Activated naive CD4-positive, alpha-beta T cell treated with anti-CD3 and anti-CD28 coated beads for 36 hours (primary cell): ENCODE measurements around the gene PSAP. TPM values are rescaled to one million over a fixed set of nuclear protein-coding genes. Genes with fewer than 3 reads are reported as not detected.
A peak's percentile ranks its signal among the peaks of the same experiment; 100 is the strongest.

Experiments
- CTCF ChIA-PET: fragments of 350-600 bp; sonication (Branson Sonifier 250); formaldehyde crosslinking; loops from one replicate; lab custom pipeline; 2021; ENCODE audit warnings: antibody characterized with exemption; lab: Charles Lee
- DNase-seq: peaks from one replicate; pipeline ENCODE4 v3.0.0-alpha.2; 2020
- H3K27ac Mint-ChIP-seq: one replicate; pipeline ENCODE4 v1.8.0; 2021; ENCODE audit warnings: mild to moderate bottlenecking, mixed read lengths
- H3K27me3 Mint-ChIP-seq: one replicate; pipeline ENCODE4 v1.8.0; 2021; ENCODE audit warnings: low read depth, mixed read lengths
- H3K36me3 Mint-ChIP-seq: one replicate; pipeline ENCODE4 v1.8.0; 2021; ENCODE audit warnings: low read depth, mixed read lengths
- H3K4me1 Mint-ChIP-seq: one replicate; pipeline ENCODE4 v1.8.0; 2021; ENCODE audit warnings: low read depth, mixed read lengths
- H3K4me3 Mint-ChIP-seq: one replicate; pipeline ENCODE4 v1.8.0; 2021; ENCODE audit warnings: mild to moderate bottlenecking, moderate library complexity, mixed read lengths
- H3K9me3 Mint-ChIP-seq: one replicate; pipeline ENCODE4 v1.8.0; 2021; ENCODE audit warnings: mixed read lengths
- intact Hi-C: fragments of 100-400 bp; cut with micrococcal nuclease; formaldehyde crosslinking; loops from one replicate; pipeline ENCODE4 v1.15.1; 2023
- total RNA-seq, 2 experiments: library from RNA; stranded (reverse); gene quantifications; one replicate each; pipeline ENCODE4 v1.2.3, GENCODE V29; 2021

PSAP gene
- total RNA-seq, 2 experiments from 2014 or later = 129 to 133 TPM

DNA sequence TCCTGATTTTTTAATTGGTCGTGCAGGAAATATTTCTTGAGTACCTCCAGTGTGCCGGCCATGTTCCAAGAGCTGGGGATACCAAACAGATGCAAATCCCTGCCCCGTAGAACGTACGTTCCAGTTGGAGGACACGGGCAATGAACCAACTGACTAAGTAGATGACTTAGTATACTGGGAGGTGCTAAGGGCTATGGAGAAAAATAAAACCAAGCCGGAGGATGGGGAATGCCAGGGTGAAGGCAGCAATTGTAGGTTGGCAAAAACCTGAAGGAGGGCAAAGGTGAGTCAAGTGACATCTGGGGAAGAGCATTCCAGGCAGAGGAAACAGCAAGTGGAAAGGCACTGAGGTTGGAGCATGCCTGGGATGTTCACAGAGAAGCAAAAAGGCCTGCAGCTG, 70.9 kb downstream of the PSAP start:
- no peak overlapping the region for H3K27ac Mint-ChIP-seq

DNA sequence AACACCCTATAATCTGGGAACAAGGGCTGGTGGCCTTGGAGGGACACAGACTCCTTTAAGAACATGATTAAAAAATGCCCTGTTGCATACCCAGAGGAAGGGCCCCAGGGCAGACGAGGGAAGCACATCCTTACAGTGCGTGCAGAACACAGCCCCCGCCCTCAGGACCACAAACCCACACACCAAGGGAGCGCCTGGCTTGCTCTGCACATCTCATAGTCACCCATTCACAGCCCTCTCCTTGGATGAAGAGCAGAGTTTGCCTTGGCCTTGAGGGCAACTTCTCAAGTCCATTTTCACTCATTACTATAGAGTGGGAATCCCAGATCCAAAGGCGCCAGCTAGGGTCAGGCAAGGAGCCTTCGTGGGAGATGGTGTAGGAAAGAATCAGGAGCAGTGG, 71.4 kb downstream of the PSAP start:
- no peaks in the 10 kb centered on the region for H3K27me3 Mint-ChIP-seq
- DNase-seq = no peak
- peaks cover 5% of the 10 kb centered on the region for H3K9me3 Mint-ChIP-seq
- CTCF ChIA-PET = interaction anchor here (1.0 kb wide), 1 partner anchor 32 kb away, joined by 4 read pairs; no protein-coding TSS in a partner anchor
- H3K36me3 Mint-ChIP-seq = peaks cover 1% of the 10 kb centered on the region
- no peak overlapping the region for H3K4me3 Mint-ChIP-seq
- peaks cover 24% of the 10 kb centered on the region for H3K4me1 Mint-ChIP-seq
- intact Hi-C loops = no loop called here
- H3K27ac Mint-ChIP-seq = no peak overlapping the region

More for the DNA sequence above, 70.9 kb downstream of the PSAP start:
- no peak overlapping the region for H3K4me3 Mint-ChIP-seq
- intact Hi-C loops = no loop called here
- H3K36me3 Mint-ChIP-seq = peaks cover 1% of the 10 kb centered on the region
- CTCF ChIA-PET = interaction anchor here (1.0 kb wide), 1 partner anchor 32 kb away, joined by 4 read pairs; no protein-coding TSS in a partner anchor
- H3K9me3 Mint-ChIP-seq = peaks cover 5% of the 10 kb centered on the region
- H3K27me3 Mint-ChIP-seq = no peaks in the 10 kb centered on the region
- DNase-seq = no peak
- H3K4me1 Mint-ChIP-seq = peaks cover 22% of the 10 kb centered on the region

DNA sequence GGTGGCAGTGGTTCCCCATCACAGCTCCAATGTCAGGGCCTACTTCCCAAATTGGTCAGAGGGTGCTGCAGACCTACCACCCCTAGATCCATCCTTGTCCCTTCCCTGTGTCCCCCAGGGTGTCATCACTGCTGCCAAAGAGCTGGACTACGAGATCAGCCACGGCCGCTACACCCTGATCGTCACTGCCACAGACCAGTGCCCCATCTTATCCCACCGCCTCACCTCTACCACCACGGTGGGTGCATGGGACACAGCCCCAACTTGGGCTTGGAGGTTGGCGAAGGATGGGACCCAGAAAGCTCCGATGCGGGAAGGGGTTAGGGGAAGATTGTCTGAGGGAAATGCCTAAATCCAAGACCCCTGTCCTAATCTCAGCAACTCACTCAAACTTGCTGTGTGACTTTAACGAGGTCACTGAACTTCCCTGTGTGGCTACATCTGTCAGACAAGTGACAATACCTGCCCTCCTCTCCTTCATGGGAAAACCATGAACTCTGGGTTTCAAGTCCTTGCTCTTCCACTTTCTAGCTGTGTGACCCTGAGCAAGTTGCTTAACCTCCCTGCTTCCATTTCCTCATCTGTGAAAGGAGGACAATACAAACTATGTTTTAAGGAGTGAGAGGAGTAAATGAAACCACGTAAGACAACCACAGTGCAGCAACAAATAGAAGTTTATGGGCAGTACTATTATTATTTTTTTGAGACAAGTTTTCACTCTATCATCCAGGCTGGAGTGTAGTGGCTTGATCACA, 72.8 kb downstream of the PSAP start:
- peaks cover 5% of the 10 kb centered on the region for H3K9me3 Mint-ChIP-seq
- DNase-seq = no peak
- CTCF ChIA-PET = interaction anchor here (0.6 to 1.4 kb wide), 3 partner anchors 22 to 83 kb away, joined by 3 to 6 read pairs (median 3); no protein-coding TSS in a partner anchor
- no peaks in the 10 kb centered on the region for H3K27me3 Mint-ChIP-seq
- no peak overlapping the region for H3K4me3 Mint-ChIP-seq
- intact Hi-C loops = no loop called here
- peaks cover 1% of the 10 kb centered on the region for H3K36me3 Mint-ChIP-seq
- peaks cover 35% of the 10 kb centered on the region for H3K4me1 Mint-ChIP-seq
- H3K27ac Mint-ChIP-seq = no peak overlapping the region

DNA sequence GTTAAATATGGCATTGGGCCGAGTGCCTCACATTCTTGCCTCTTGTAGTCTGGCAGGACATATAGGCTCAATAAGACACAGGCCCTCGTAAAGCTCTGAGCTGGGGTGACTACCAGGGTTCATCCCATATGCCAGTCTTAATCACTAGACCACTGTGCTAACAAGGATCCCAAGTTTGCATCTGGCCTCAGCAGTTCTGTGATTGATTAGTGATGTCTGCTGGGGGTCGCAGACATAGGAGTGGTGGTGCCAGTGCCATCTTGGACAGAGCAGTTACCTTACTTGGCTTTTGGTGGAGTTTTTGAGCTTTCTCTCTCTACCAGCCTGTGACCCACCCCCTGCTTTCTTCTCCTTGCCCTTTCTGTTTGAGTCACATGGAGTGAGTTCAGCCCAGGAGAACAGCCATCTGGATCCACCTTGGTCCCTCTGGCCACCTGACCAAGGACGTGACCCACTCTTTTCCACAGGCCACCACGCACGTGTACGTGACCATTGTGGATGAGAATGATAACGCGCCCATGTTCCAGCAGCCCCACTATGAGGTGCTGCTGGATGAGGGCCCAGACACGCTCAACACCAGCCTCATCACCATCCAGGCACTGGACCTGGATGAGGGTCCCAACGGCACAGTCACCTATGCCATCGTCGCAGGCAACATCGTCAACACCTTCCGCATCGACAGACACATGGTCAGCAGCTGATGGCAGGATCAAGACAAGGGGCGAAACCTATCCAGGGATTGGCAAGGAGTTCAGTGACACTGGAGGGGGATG, 73.7 kb downstream of the PSAP start:
- CTCF ChIA-PET = interaction anchor here (0.7 to 2.0 kb wide), 5 partner anchors 9 to 82 kb away, joined by 3 to 7 read pairs (median 5); no protein-coding TSS in a partner anchor
- no peak overlapping the region for H3K27ac Mint-ChIP-seq
- H3K4me1 Mint-ChIP-seq = peaks cover 30% of the 10 kb centered on the region
- DNase-seq = no peak
- peaks cover 5% of the 10 kb centered on the region for H3K9me3 Mint-ChIP-seq
- peaks cover 2% of the 10 kb centered on the region for H3K36me3 Mint-ChIP-seq
- no peaks in the 10 kb centered on the region for H3K27me3 Mint-ChIP-seq
- H3K4me3 Mint-ChIP-seq = no peak overlapping the region
- intact Hi-C loops = no loop called here

DNA sequence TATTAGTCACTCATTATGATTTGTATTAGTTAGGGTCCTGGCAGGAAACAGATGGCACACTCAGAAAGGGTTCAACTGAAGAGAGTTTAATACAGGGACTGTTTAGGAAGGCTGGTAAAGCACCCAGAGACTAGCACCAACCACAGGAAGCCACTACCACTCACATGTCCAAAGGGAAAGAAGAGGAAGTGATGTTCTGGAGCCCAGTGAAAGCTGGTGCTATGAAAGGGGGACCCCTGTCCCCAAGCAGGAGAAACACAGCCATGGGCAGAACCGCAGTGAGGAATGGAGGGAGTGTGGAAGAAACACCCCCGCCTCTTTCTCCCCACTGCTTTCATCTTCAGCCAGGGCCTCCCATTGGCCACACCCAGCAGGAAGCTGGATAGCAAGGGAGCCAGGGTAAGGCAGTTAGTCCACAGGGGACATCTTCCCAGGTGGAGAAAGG, 74.5 kb downstream of the PSAP start:
- no peak overlapping the region for H3K27ac Mint-ChIP-seq
- no peak for DNase-seq
- H3K36me3 Mint-ChIP-seq = peaks cover 10% of the 10 kb centered on the region
- CTCF ChIA-PET = interaction anchor here (1.3 to 2.0 kb wide), 5 partner anchors 8 to 80 kb away, joined by 4 to 9 read pairs (median 5); no protein-coding TSS in a partner anchor
- peaks cover 5% of the 10 kb centered on the region for H3K9me3 Mint-ChIP-seq
- H3K27me3 Mint-ChIP-seq = no peaks in the 10 kb centered on the region
- intact Hi-C loops = no loop called here
- H3K4me3 Mint-ChIP-seq = no peak overlapping the region
- peaks cover 37% of the 10 kb centered on the region for H3K4me1 Mint-ChIP-seq

DNA sequence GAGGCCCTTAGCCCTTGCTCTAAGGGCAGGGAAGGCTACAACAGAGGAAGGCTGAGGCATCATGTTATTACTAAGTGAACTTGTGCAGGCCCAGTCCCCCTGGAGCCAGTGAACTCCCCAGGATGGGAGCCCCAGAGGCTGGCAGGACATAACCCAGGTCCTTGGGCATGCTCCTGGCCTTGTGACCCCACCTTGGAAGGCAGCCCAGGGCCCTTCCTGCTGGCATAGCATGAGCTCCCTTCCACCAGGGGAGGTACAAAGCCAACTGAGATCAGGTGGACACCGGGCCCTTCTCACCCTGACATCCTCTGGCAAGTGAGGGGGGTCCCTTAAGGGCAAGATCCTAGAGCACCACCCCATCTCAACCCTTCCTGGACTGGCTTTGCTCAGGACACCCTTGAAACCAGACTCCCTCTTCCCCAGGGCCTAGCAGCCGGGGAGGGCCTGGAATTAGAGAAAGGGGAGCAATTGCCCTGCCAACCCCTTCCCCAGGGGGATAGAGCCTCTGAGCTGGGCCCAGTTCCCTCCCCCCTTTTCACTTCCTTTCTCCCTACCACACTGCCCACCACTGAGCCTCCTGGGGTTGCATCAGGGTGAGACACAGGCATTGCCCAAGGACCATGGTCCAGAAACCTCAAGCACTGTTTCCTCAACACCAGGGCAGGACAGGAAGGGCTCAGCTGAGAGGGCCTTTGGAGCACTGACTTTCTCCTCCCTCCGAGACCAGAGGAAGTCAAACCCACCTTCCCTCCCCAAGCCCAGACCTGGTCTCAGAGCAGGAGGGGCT, 75.9 kb downstream of the PSAP start:
- Mint-ChIP-seq H3K4me1 (peaks cover 49% of the 10 kb centered on the region), H3K4me3 (peak overlapping the region; percentile 88), H3K27me3 (no peaks in the 10 kb centered on the region), H3K9me3 (peaks cover 5% of the 10 kb centered on the region), H3K36me3 (peaks cover 15% of the 10 kb centered on the region), H3K27ac (no peak overlapping the region)
- DNase-seq = no peak
- intact Hi-C loops = loop anchor here (5.0 kb wide), 1 partner anchor 557 kb away; no protein-coding TSS in a partner anchor
- CTCF ChIA-PET = interaction anchor here (0.5 to 5.2 kb wide), 13 partner anchors 11 to 1805 kb away, joined by 3 to 36 read pairs (median 22); no protein-coding TSS in a partner anchor

DNA sequence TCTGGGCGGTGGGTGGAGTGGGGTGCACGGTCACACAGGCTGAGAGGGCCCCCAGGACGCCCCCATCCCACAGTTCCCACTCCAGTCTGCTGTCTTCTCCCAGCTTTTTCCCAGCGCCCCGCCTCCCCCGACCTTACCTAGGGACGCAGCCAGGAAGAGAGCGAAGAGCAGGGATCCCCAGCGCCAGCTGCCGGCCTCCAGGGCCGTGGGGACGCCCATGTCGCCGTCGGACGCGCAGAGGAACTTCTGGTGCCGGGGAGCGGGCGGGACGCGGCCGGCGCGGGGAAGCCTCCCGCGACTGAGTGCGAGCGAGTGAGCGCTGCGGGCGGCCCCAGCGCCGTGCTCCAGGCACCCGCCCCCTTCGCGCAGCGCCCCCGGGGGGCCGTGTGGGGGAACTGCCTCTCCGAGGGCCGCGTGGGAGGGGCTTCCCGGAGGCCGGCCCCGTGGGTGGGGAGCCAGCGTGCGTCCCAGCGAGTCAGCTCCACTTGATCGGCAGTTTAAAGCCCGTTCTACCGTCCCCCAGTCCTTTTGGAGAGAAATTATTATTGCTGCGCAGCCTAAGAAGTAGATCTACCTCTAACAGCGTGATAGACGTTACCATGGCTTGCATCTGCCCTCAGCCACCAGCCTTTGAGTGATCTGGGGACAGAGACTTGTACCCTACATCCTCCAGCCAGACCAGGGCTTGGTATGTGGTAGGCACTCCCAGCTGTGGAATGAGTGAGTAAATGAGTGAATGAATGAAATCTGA, 77.7 kb downstream of the PSAP start, which contains the start of gene VSIR:
TSS of gene VSIR (minus strand) at position 300 of the 751 bp plus-strand sequence. CDS start at position 219, 81 bp downstream.
- peaks cover 61% of the 10 kb centered on the region for H3K4me1 Mint-ChIP-seq
- peak within 1 kb of the TSS; percentile 88 for H3K4me3 Mint-ChIP-seq
- peaks cover 5% of the 10 kb centered on the region for H3K9me3 Mint-ChIP-seq
- CTCF ChIA-PET = interaction anchor here (0.7 to 5.2 kb wide), 25 partner anchors 9 to 275 kb away, joined by 3 to 36 read pairs (median 7); no protein-coding TSS in a partner anchor
- H3K27me3 Mint-ChIP-seq = no peaks in the 10 kb centered on the region
- peak; percentile 94 for DNase-seq
- peak within 1 kb of the TSS; percentile 98 for H3K27ac Mint-ChIP-seq
- peaks cover 22% of the 10 kb centered on the region for H3K36me3 Mint-ChIP-seq
- intact Hi-C loops = loop anchor here (1.0 to 5.0 kb wide), 6 partner anchors 16 to 559 kb away; partner anchors contain the start of gene PSAP

DNA sequence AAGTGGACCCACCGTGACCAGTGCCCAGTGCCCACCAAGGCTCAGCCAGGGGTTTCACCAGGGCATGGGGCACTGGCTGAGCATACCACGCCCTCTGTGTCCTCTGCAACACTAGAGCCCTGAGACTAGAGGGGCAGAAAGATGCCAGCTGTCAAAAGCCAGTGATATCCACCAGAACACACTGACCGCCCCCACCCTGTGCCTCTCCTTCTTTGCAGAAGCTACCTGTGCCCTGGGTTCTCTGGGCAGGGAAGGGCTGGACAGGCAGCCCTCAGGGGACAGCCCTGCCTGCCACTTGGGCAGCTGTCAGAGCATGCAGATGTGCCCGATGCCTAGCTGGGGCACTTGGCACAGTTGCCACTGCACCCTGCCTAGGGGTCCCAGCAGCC, 78.2 kb downstream of the PSAP start:
- intact Hi-C loops = loop anchor here (1.0 to 5.0 kb wide), 6 partner anchors 16 to 559 kb away; partner anchors contain the start of gene PSAP

DNA sequence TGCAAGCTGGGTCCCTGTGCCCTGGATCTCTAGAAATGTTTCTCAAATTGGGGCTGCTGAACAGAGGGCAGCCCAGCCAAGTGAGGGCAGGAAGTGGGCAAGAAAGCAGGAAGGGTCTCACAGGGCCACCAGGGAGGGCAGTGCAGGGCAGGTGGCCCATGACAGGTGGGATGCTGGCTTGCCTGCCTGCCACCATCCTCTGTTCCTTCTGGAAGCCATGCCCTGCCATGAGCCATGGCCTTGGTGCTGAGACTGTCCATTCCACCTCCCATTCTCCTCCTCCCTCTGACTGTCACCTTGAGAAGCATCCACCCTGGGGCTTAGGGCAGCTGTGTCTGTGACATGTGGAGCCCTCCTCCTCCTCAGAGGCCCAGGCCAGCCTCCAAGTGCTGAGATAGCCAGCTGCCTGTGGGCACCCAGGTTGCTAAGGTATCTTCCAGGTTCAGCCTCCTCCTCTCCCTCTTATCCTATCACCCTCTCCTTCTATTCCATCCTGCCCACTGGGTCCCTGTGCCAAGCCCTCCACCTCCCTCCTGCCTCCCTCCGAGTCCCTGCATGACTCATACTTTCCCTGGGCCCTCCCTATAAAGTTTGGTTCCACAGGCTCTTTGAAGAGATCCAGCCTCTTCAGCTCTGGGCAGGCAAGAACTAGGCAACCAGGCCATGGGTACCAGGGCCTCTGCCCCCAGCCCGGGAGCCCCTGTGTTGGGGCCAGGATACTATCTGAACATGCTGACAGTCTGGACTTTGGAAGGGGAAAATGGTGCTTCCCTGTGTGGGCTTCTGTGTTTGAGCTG, 79.0 kb downstream of the PSAP start:
- no peaks in the 10 kb centered on the region for H3K27me3 Mint-ChIP-seq
- H3K4me3 Mint-ChIP-seq = peak overlapping the region; percentile 88
- no peaks in the 10 kb centered on the region for H3K9me3 Mint-ChIP-seq
- intact Hi-C loops = loop anchor here (2.0 to 5.0 kb wide), 2 partner anchors 41 to 560 kb away; no protein-coding TSS in a partner anchor
- peaks cover 73% of the 10 kb centered on the region for H3K4me1 Mint-ChIP-seq
- H3K36me3 Mint-ChIP-seq = peaks cover 30% of the 10 kb centered on the region
- CTCF ChIA-PET = interaction anchor here (0.6 to 5.2 kb wide), 18 partner anchors 8 to 75 kb away, joined by 3 to 36 read pairs (median 11); no protein-coding TSS in a partner anchor
- peak; percentile 76 for DNase-seq
- H3K27ac Mint-ChIP-seq = peak overlapping the region; percentile 98

More for the DNA sequence above, 78.2 kb downstream of the PSAP start:
- H3K27ac Mint-ChIP-seq = peak overlapping the region; percentile 98
- H3K36me3 Mint-ChIP-seq = peaks cover 26% of the 10 kb centered on the region
- peaks cover 5% of the 10 kb centered on the region for H3K9me3 Mint-ChIP-seq
- H3K4me3 Mint-ChIP-seq = peak overlapping the region; percentile 88
- CTCF ChIA-PET = interaction anchor here (0.8 to 5.2 kb wide), 18 partner anchors 9 to 275 kb away, joined by 3 to 36 read pairs (median 11); no protein-coding TSS in a partner anchor
- DNase-seq = no peak
- H3K27me3 Mint-ChIP-seq = no peaks in the 10 kb centered on the region
- H3K4me1 Mint-ChIP-seq = peaks cover 67% of the 10 kb centered on the region

DNA sequence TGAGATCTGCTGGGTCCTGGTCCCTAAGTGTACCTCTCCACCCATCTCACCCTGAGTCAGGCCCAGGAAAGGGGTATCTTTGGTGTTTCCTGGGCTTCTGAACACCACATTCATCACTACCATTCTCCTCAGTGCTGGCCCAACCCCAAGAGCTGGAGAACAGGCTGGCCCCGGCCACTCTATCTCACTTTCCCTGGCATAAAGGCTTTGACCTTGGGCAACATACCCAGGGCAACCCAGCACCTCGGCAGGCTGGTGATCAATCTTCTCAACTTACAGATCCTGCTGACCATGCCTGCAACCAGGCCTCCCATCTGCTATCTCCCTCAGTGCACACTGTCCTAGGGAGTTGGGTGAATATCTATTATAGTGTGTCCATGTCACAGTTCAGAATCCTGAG, 79.8 kb downstream of the PSAP start:
- peaks cover 76% of the 10 kb centered on the region for H3K4me1 Mint-ChIP-seq
- peak overlapping the region; percentile 98 for H3K27ac Mint-ChIP-seq
- H3K4me3 Mint-ChIP-seq = peak overlapping the region; percentile 88
- H3K27me3 Mint-ChIP-seq = no peaks in the 10 kb centered on the region
- CTCF ChIA-PET = interaction anchor here (0.8 to 5.2 kb wide), 8 partner anchors 14 to 74 kb away, joined by 3 to 36 read pairs (median 26); no protein-coding TSS in a partner anchor
- H3K9me3 Mint-ChIP-seq = no peaks in the 10 kb centered on the region
- DNase-seq = no peak
- H3K36me3 Mint-ChIP-seq = peaks cover 35% of the 10 kb centered on the region
- intact Hi-C loops = loop anchor here (5.0 kb wide), 1 partner anchor 561 kb away; no protein-coding TSS in a partner anchor
